K562 (cell line): Measurements from ENCODE around the gene PSMA1. TPM values are rescaled to one million over a fixed set of nuclear protein-coding genes. Genes with fewer than 3 reads are reported as not detected.
"Not testable (repeated sequence)": the region's sequence is repeated elsewhere in the genome, so short reads cannot be mapped to it uniquely, and the experiment has no call there.

Experiments
- ATAC-seq: fragments of 200-7000 bp; cut with Tn5 transposase; 3 replicates; pipeline ENCODE4 v1.9.1; 2020; ENCODE audit warnings: moderate library complexity
- BruUV-seq: library from RNA; stranded (reverse); fragments of 400-500 nt; replicated peaks from 2 replicates; lab custom pipeline; 2021; lab: Mats Ljungman, UMichigan
- CTCF ChIA-PET: fragments of 300-600 bp; formaldehyde crosslinking; extraction: SDS; loops from one replicate; lab custom pipeline; 2021; ENCODE audit warnings: low intra/inter-chr PET ratio; lab: Yijun Ruan, JAX
- POLR2A ChIA-PET: fragments of 300-600, 350-650 bp; sonication (Branson Sonifier 250); formaldehyde crosslinking; extraction: SDS; loops from one replicate; lab custom pipeline; 2021; ENCODE audit warnings: antibody characterized with exemption, inconsistent platforms; lab: Yijun Ruan, JAX
- DNase-seq, 4 experiments: peaks; one replicate each; pipeline versions ENCODE4 v3.0.0 to v3.0.0-alpha.2; 2011 to 2018; ENCODE audit warnings: low spot score in 3 of 4, mixed read lengths in 3 of 4; ENCODE audit errors: extremely low read depth in 1 of 4
- FAIRE-seq: peaks from 2 replicates; lab custom pipeline; 2011; peaks lifted over from hg19 to GRCh38; lab: Jason Lieb, UNC
- H2AFZ ChIP-seq: 2 replicates; pipeline ENCODE4 v1.6.0; 2011; ENCODE audit warnings: low read depth, low read length, control low read depth, inconsistent platforms
- H3K27ac ChIP-seq: fragments of 200-600 bp; 3 replicates; pipeline ENCODE4 v1.8.0; 2011; ENCODE audit warnings: low read depth, mild to moderate bottlenecking, control low read depth, inconsistent platforms, low read length, moderate library complexity, mixed read lengths; ENCODE audit errors: extremely low read depth
- H3K27me3 ChIP-seq, 2 experiments: fragments of 300-600 bp in 1 of 2; 2 replicates in 1 of 2; 3 replicates in 1 of 2; pipeline versions ENCODE4 v1.6.0 to v1.8.0; 2011; ENCODE audit warnings: inconsistent platforms in 2 of 2, low read length in 2 of 2, mild to moderate bottlenecking in 1 of 2, mixed read lengths in 1 of 2, moderate library complexity in 1 of 2; ENCODE audit not compliant: control insufficient read depth in 2 of 2, insufficient read depth in 2 of 2
- H3K36me3 ChIP-seq: fragments of 300-600 bp; 3 replicates; pipeline ENCODE4 v1.8.0; 2011; ENCODE audit warnings: mild to moderate bottlenecking, low read length, inconsistent platforms; ENCODE audit not compliant: control insufficient read depth, insufficient read depth
- H3K4me1 ChIP-seq, 2 experiments: fragments of 200-600 bp in 1 of 2; replicated peaks in 1 of 2; 2 replicates in 1 of 2; 3 replicates in 1 of 2; pipeline versions ENCODE4 v1.5.1 to v1.8.0; 2011; ENCODE audit warnings: inconsistent platforms in 2 of 2, low read length in 2 of 2, mild to moderate bottlenecking in 1 of 2, mixed read lengths in 1 of 2, moderate library complexity in 1 of 2; ENCODE audit not compliant: control insufficient read depth in 2 of 2, insufficient read depth in 2 of 2
- H3K4me2 ChIP-seq: 2 replicates; pipeline ENCODE4 v1.6.1; 2011; ENCODE audit warnings: low read length, control low read depth, inconsistent platforms, mixed read lengths; ENCODE audit not compliant: insufficient read depth
- H3K4me3 ChIP-seq: fragments of 200-600 bp; sonication (generic), shearing (Covaris generic); 2 replicates; pipeline ENCODE4 v1.5.1; 2016; ENCODE audit warnings: control low read depth, inconsistent platforms
- H3K79me2 ChIP-seq: fragments of 200-600 bp; 3 replicates; pipeline ENCODE4 v1.8.0; 2011; ENCODE audit warnings: low read length, inconsistent platforms; ENCODE audit not compliant: control insufficient read depth, insufficient read depth
- H3K9ac ChIP-seq, 2 experiments: 2 replicates each; pipeline versions ENCODE4 v1.6.0 to v1.6.1; 2011; ENCODE audit warnings: low read depth in 2 of 2, low read length in 2 of 2, control low read depth in 1 of 2, inconsistent platforms in 1 of 2, mild to moderate bottlenecking in 1 of 2, mixed read lengths in 1 of 2; ENCODE audit not compliant: insufficient read depth in 1 of 2
- H3K9me1 ChIP-seq: one replicate; pipeline ENCODE4 v1.6.0; 2011; ENCODE audit warnings: inconsistent platforms, mild to moderate bottlenecking, low read length, moderate library complexity; ENCODE audit not compliant: control insufficient read depth, insufficient read depth
- H3K9me3 ChIP-seq: replicated peaks from 2 replicates; pipeline ENCODE4 v1.5.1; 2011; ENCODE audit warnings: low read depth, low read length, inconsistent platforms; ENCODE audit not compliant: control insufficient read depth, insufficient read depth
- H4K20me1 ChIP-seq: replicated peaks from 2 replicates; pipeline ENCODE4 v1.6.1; 2011; ENCODE audit warnings: low read length, inconsistent platforms, mixed read lengths; ENCODE audit not compliant: control insufficient read depth, insufficient read depth
- ARID2 ChIP-seq: fragments of 450-650 bp; IDR thresholded peaks from 2 replicates; pipeline ENCODE4 v1.6.1; 2017; ENCODE audit warnings: antibody characterized with exemption, mild to moderate bottlenecking
- ETV1 ChIP-seq: fragments of 450-650 bp; conservative IDR thresholded peaks from 2 replicates; pipeline ENCODE4 v1.6.1; 2016; ENCODE audit warnings: missing genetic modification characterization, control low read depth, low read depth, missing compliant biosample characterization
- GATA2 ChIP-seq: sonication (generic); formaldehyde crosslinking; IDR thresholded peaks from 2 replicates; pipeline ENCODE4 v1.4.0; 2020; ENCODE audit warnings: mild to moderate bottlenecking, missing genetic modification reagents
- GTF2A2 ChIP-seq: IDR thresholded peaks from 2 replicates; pipeline ENCODE4 v1.6.1; 2016; ENCODE audit warnings: mild to moderate bottlenecking, missing genetic modification characterization, missing compliant biosample characterization
- HDAC3 ChIP-seq: fragments of 450-650 bp; IDR thresholded peaks from 2 replicates; pipeline ENCODE4 v1.6.1; 2018; ENCODE audit warnings: borderline replicate concordance, mild to moderate bottlenecking, moderate library complexity; ENCODE audit not compliant: partially characterized antibody
- HNRNPLL ChIP-seq: fragments of 200-400 bp; formaldehyde crosslinking; IDR thresholded peaks from 2 replicates; pipeline ENCODE4 v1.6.1; 2017; ENCODE audit warnings: low read length, low read depth, mild to moderate bottlenecking; ENCODE audit not compliant: poor library complexity, severe bottlenecking
- HOXB6 ChIP-seq: fragments of 250-450 bp; sonication (Bioruptor Pico); IDR thresholded peaks from 2 replicates; pipeline ENCODE4 v1.5.1; 2022; ENCODE audit warnings: mild to moderate bottlenecking, borderline replicate concordance
- PHF21A ChIP-seq: fragments of 450-650 bp; IDR thresholded peaks from 2 replicates; pipeline ENCODE4 v1.6.1; 2017; ENCODE audit warnings: low read depth, borderline replicate concordance
- POLR3G ChIP-seq: IDR thresholded peaks from 2 replicates; pipeline ENCODE4 v1.6.1; 2011; ENCODE audit not compliant: insufficient read length, insufficient replicate concordance; ENCODE audit errors: extremely low read depth
- RBM39 ChIP-seq: fragments of 200-400 bp; formaldehyde crosslinking; optimal IDR thresholded peaks from 2 replicates; pipeline ENCODE3; 2018; ENCODE audit warnings: low read depth, low read length
- SMAD3 ChIP-seq: fragments of 450-650 bp; formaldehyde crosslinking; conservative IDR thresholded peaks from 2 replicates; pipeline ENCODE4 v1.4.0; 2020; ENCODE audit warnings: mild to moderate bottlenecking
- SREBF1 ChIP-seq: fragments of 150-350 bp; IDR thresholded peaks from 2 replicates; pipeline ENCODE4 v1.6.1; 2014; ENCODE audit warnings: antibody characterized with exemption, low read depth, low read length, borderline replicate concordance
- TAF15 ChIP-seq: fragments of 200-400 bp; formaldehyde crosslinking; IDR thresholded peaks from 2 replicates; pipeline ENCODE4 v1.6.1; 2017; ENCODE audit warnings: mild to moderate bottlenecking, low read depth, low read length, moderate library complexity
- ZNF589 ChIP-seq: fragments of 200-800 bp; sonication (Bioruptor generic); IDR thresholded peaks from 2 replicates; pipeline ENCODE4 v1.6.1; 2016; ENCODE audit warnings: low read depth, missing genetic modification characterization, missing compliant biosample characterization
- WGBS: fragments of 100-300 bp; shearing (Covaris generic); methylation state at CpG from one replicate; pipeline ENCODE4 v1.1.6; 2016; ENCODE audit warnings: low coverage, mixed read lengths; ENCODE audit not compliant: insufficient coverage; ENCODE audit errors: missing lambda C conversion rate; 5-methylcytosine and 5-hydroxymethylcytosine counted together
- in situ Hi-C: fragments of 300-500 bp; cut with MboI; formaldehyde crosslinking; loops from 4 replicates; pipeline ENCODE4 v1.15.0; 2018; ENCODE audit warnings: inconsistent platforms, mixed read lengths
- intact Hi-C: fragments of 100-400 bp; cut with micrococcal nuclease; formaldehyde crosslinking; loops from 2 replicates; pipeline ENCODE4 v1.14.2; 2022
- polyA plus RNA-seq, 8 experiments: library from polyadenylated mRNA; depleted of rRNA in 4 of 8; stranded (reverse) in 5 of 8; unstranded in 3 of 8; fragments of >200 nt; fragmentation: Nextera tagmentation in 2 of 8; fragmentation: Illumina TruSeq in 1 of 8; extraction: Ambion mirVana in 2 of 8; extraction: Trizol in 1 of 8; gene quantifications; 2 replicates each; pipeline versions ENCODE4 v1.2.1 to v1.2.3, GENCODE V29; 2011 to 2014; ENCODE audit warnings: inconsistent platforms in 1 of 8, missing spikeins in 1 of 8
- total RNA-seq, 7 experiments: library from RNA; depleted of rRNA in 6 of 7; stranded (reverse); fragments of >200 nt in 6 of 7; fragmentation: Illumina TruSeq in 2 of 7; extraction: Trizol in 2 of 7; gene quantifications; 2 replicates each; pipeline versions ENCODE4 v1.2.1 to v1.2.3, GENCODE V29; 2011 to 2021; ENCODE audit warnings: low replicate concordance in 1 of 7
- TF ChIP-seq, protein P1 (sequence below): fragments of 250-450 bp; sonication (Bioruptor Pico); IDR thresholded peaks from 2 replicates; pipeline ENCODE4 v1.8.0; 2021; ENCODE audit warnings: borderline replicate concordance, mild to moderate bottlenecking, moderate library complexity; ENCODE audit not compliant: poor library complexity, severe bottlenecking
- TF ChIP-seq, protein P2 (sequence below): fragments of 200-400 bp; formaldehyde crosslinking; IDR thresholded peaks from 2 replicates; pipeline ENCODE4 v1.6.1; 2017; ENCODE audit warnings: mild to moderate bottlenecking, low read depth, low read length, moderate library complexity

The PSMA1 gene
- total and polyA plus RNA-seq, 9 of the 15 experiments (the other 6 are each of a cell fraction or from before 2014, with no cell fraction given), result 283 to 1,007 (median 424) TPM

DNA sequence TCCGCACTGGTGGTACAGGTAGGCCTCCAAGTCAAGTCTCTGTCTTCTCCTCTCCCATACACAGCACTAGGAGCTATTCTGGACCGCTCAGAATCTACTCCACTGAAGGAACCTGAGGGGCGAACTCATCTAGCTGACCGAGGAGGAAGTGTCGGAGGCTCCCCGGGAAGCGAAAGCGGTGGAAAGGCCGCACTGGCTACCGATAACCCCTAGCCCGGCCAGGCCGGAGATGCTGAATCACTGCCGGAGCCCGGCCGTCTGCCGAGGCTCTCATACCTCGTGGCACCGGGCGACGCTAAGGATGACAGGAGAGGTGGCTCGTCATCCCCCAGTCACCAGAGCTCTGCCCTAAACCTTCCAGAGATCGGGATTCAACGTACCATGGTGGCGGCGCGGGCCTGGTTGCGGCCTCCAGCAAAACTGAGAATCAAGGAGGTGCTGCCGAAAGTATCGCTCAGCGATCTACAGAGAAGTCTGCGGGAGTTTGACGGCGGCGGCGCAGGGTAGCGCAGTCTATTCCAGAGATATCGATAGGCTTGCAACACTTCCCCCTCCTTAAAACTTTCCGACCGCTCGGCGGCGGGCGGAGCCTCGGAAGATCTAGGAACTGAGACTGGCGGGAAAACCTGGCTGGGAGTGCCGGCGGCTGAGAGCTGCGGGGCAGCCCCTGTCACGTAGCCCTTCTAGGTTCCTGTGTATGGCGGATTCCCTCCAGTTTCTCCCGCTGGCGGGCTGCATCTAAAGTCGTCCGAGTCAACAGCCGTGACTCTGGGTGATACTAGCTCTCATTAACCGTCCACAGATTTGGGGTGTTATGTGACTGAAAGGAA lies at the start of gene PSMA1 (continued):
- TF ChIP-seq, protein P1, sequence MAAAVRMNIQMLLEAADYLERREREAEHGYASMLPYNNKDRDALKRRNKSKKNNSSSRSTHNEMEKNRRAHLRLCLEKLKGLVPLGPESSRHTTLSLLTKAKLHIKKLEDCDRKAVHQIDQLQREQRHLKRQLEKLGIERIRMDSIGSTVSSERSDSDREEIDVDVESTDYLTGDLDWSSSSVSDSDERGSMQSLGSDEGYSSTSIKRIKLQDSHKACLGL, result peak; percentile 49
- TF ChIP-seq POLR3G (no peak), HOXB6 (CRISPR knock-in tag) (no peak), ETV1 (tag) (peak; percentile 72), HNRNPLL (peak; percentile 89), TAF15 (no peak), GTF2A2 (tag) (no peak), RBM39 (no peak), ZNF589 (no peak), GATA2 (peak; percentile 89), ARID2 (peak; percentile 26; the same call in 1 of the 2 replicates), SMAD3 (CRISPR knock-in tag) (0 out of 2 replicates have a peak, but pooled peaks have one; percentile 35), SREBF1 (peak; percentile 58; the same call in 1 of the 2 replicates), PHF21A (no peak), HDAC3 (peak; percentile 26)
- TF ChIP-seq, protein P2, sequence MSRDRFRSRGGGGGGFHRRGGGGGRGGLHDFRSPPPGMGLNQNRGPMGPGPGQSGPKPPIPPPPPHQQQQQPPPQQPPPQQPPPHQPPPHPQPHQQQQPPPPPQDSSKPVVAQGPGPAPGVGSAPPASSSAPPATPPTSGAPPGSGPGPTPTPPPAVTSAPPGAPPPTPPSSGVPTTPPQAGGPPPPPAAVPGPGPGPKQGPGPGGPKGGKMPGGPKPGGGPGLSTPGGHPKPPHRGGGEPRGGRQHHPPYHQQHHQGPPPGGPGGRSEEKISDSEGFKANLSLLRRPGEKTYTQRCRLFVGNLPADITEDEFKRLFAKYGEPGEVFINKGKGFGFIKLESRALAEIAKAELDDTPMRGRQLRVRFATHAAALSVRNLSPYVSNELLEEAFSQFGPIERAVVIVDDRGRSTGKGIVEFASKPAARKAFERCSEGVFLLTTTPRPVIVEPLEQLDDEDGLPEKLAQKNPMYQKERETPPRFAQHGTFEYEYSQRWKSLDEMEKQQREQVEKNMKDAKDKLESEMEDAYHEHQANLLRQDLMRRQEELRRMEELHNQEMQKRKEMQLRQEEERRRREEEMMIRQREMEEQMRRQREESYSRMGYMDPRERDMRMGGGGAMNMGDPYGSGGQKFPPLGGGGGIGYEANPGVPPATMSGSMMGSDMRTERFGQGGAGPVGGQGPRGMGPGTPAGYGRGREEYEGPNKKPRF, result no peak
- TF ChIP-seq, all 486 proteins: peak for 186

DNA sequence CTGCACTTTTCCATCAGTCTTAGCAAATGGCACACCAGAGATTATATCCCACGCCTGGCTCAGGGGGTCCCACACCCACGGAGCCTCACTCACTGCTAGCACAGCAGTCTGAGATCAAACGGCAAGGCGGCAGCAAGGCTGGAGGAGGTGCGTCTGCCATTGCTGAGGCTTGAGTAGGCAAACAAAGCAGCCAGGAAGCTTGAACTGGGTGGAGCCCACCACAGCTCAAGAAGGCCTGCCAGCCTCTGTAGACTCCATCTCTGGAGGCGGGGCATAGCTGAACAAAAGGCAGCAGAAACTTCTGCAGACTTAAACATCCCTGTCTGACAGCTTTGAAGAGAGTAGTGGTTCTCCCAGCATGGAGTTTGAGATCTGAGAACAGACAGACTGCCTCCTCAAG lies 49.3 kb upstream of the PSMA1 start:
- intact Hi-C loops, CTCF ChIA-PET, H3K27ac ChIP-seq, H3K9me3 ChIP-seq, H3K79me2 ChIP-seq, BruUV-seq, H2AFZ ChIP-seq, H3K4me3 ChIP-seq, DNase-seq, H3K9me1 ChIP-seq, H3K27me3 ChIP-seq, H3K4me1 ChIP-seq, H3K9ac ChIP-seq, FAIRE-seq, ATAC-seq, in situ Hi-C loops, H3K4me2 ChIP-seq, H4K20me1 ChIP-seq: not testable (repeated sequence)
- POLR2A ChIA-PET, result interaction anchor here (1.2 kb wide), 1 partner anchor 9 kb away, joined by 3 read pairs; no protein-coding TSS in a partner anchor
- 98% methylated on average over 5 of the region's 6 CpGs for WGBS
- peaks cover 16% of the 10 kb centered on the region; the same call in 2 of the 3 replicates for H3K36me3 ChIP-seq
